Urinary bladder (tissue), 4 donors: ENCODE results near the gene PTK7. TPM values are rescaled to one million over a fixed set of nuclear protein-coding genes. Genes with fewer than 3 reads are reported as not detected.

ENCODE experiments used
- DNase-seq: peaks from one replicate; pipeline ENCODE4 v3.0.0-alpha.2; 2015; ENCODE audit errors: extremely low spot score
- H3K27ac ChIP-seq: one replicate; pipeline ENCODE4 v1.5.1; 2013; ENCODE audit warnings: low read depth, mild to moderate bottlenecking, moderate library complexity
- H3K36me3 ChIP-seq: one replicate; pipeline ENCODE4 v1.6.1; 2013; ENCODE audit warnings: mild to moderate bottlenecking, moderate library complexity; ENCODE audit not compliant: insufficient read depth
- H3K4me1 ChIP-seq: one replicate; pipeline ENCODE4 v1.6.1; 2013; ENCODE audit warnings: mild to moderate bottlenecking, moderate library complexity; ENCODE audit not compliant: insufficient read depth
- H3K4me3 ChIP-seq: one replicate; pipeline ENCODE4 v1.5.1; 2013; ENCODE audit warnings: low read depth, low read length
- WGBS: extraction: QIAGEN DNeasy Blood & Tissue Kit; methylation state at CpG from one replicate; pipeline ENCODE4 v1.1.7; 2013; 5-methylcytosine and 5-hydroxymethylcytosine counted together
- polyA plus RNA-seq: library from polyadenylated mRNA; stranded (reverse); fragments of 200-250 nt; gene quantifications from one replicate; pipeline ENCODE4 v1.2.3, GENCODE V29; 2013
- total RNA-seq: library from RNA; depleted of rRNA; stranded (reverse); fragments of >200 nt; gene quantifications from one replicate; pipeline ENCODE4 v1.2.3, GENCODE V29; 2014
- donor health status: healthy with polysubstance abuse.
- donor health status: healthy.

Gene PTK7
- total and polyA plus RNA-seq, 2 donors: 49.6 to 89.6 TPM

- no peak for DNase-seq
- Histone ChIP-seq H3K27ac (no peak overlapping the region), H3K4me1 (no peaks in the 10 kb centered on the region), H3K4me3 (no peak overlapping the region), H3K36me3 (no peaks in the 10 kb centered on the region)
- WGBS: 92% methylated on average over 9 of the region's 9 CpGs
Measured at GRCh38 chr6:43043310-43043709, 32.8 kb upstream of the PTK7 start.

GRCh38 chr6:43045371-43045930 lies 30.7 kb upstream of the PTK7 start:
- WGBS: 94% methylated on average over 11 of the region's 11 CpGs
- Histone ChIP-seq H3K36me3 (no peaks in the 10 kb centered on the region), H3K4me1 (no peaks in the 10 kb centered on the region), H3K27ac (no peak overlapping the region), H3K4me3 (no peak overlapping the region)
- DNase-seq: no peak

- H3K4me1 ChIP-seq: no peaks in the 10 kb centered on the region
- WGBS: 91% methylated on average over 7 of the region's 7 CpGs
- no peak overlapping the region for H3K4me3 ChIP-seq
- H3K27ac ChIP-seq: no peak overlapping the region
- no peaks in the 10 kb centered on the region for H3K36me3 ChIP-seq
- no peak for DNase-seq
Measured at GRCh38 chr6:43047998-43048397, 28.1 kb upstream of the PTK7 start.

GRCh38 chr6:43050981-43051380 lies 25.1 kb upstream of the PTK7 start:
- Histone ChIP-seq H3K4me3 (no peak overlapping the region), H3K4me1 (no peaks in the 10 kb centered on the region), H3K36me3 (no peaks in the 10 kb centered on the region), H3K27ac (no peak overlapping the region)
- DNase-seq: no peak
- 93% methylated on average over 17 of the region's 17 CpGs for WGBS

GRCh38 chr6:43052225-43052841 lies 23.8 kb upstream of the PTK7 start:
- Histone ChIP-seq H3K4me3 (no peak overlapping the region), H3K36me3 (no peaks in the 10 kb centered on the region), H3K4me1 (no peaks in the 10 kb centered on the region), H3K27ac (no peak overlapping the region)
- DNase-seq: no peak
- 79% methylated on average over 19 of the region's 19 CpGs for WGBS

- 16% methylated on average over 22 of the region's 22 CpGs for WGBS
Measured at GRCh38 chr6:43052842-43053544, 23.1 kb upstream of the PTK7 start.

GRCh38 chr6:43053545-43054205 lies 22.4 kb upstream of the PTK7 start, which contains the start of gene CUL7:
Gene CUL7, minus strand, starts transcription at chr6:43053851. Its CDS starts 1,063 bp downstream, at chr6:43052788.
- no peaks in the 10 kb centered on the region for H3K4me1 ChIP-seq
- no peaks in the 10 kb centered on the region for H3K36me3 ChIP-seq
- peak within 1 kb of the TSS; percentile 93 for H3K27ac ChIP-seq
- peak; percentile 89 for DNase-seq
- H3K4me3 ChIP-seq: peak within 1 kb of the TSS; percentile 82
- WGBS: 2% methylated on average over 45 of the region's 45 CpGs

More at GRCh38 chr6:43052842-43053544, 23.1 kb upstream of the PTK7 start:
- peak overlapping the region; percentile 82 for H3K4me3 ChIP-seq
- DNase-seq: no peak
- H3K36me3 ChIP-seq: no peaks in the 10 kb centered on the region
- H3K27ac ChIP-seq: peak overlapping the region; percentile 93
- H3K4me1 ChIP-seq: no peaks in the 10 kb centered on the region

GRCh38 chr6:43054206-43054943 lies 21.7 kb upstream of the PTK7 start:
- no peak for DNase-seq
- WGBS: 66% methylated on average over 17 of the region's 17 CpGs

GRCh38 chr6:43055966-43056365 lies 20.1 kb upstream of the PTK7 start:
- H3K36me3 ChIP-seq: no peaks in the 10 kb centered on the region
- 83% methylated on average over 8 of the region's 8 CpGs for WGBS
- H3K4me1 ChIP-seq: no peaks in the 10 kb centered on the region
- no peak for DNase-seq
- H3K4me3 ChIP-seq: no peak overlapping the region
- H3K27ac ChIP-seq: no peak overlapping the region

More at GRCh38 chr6:43054206-43054943, 21.7 kb upstream of the PTK7 start:
- Histone ChIP-seq H3K36me3 (no peaks in the 10 kb centered on the region), H3K27ac (peak overlapping the region; percentile 93), H3K4me1 (no peaks in the 10 kb centered on the region), H3K4me3 (peak overlapping the region; percentile 82)

- H3K4me1 ChIP-seq: no peaks in the 10 kb centered on the region
- 81% methylated on average over 1 of the region's 1 CpG for WGBS
Measured at GRCh38 chr6:43058531-43058930, 17.6 kb upstream of the PTK7 start.

GRCh38 chr6:43059168-43060033 lies 16.7 kb upstream of the PTK7 start, which contains the start of the genes KLC4 and MRPL2:
Gene KLC4, plus strand, starts transcription at chr6:43059631. Its CDS starts 1,705 bp downstream, at chr6:43061336.
Gene MRPL2, minus strand, starts transcription at chr6:43059434. Its CDS starts 53 bp downstream, at chr6:43059381.
- DNase-seq: peak; percentile 98
- peak within 1 kb of the TSS; percentile 91 for H3K27ac ChIP-seq
- under 1% methylated on average over 64 of the region's 64 CpGs for WGBS
- peak within 1 kb of the TSS; percentile 89 for H3K4me3 ChIP-seq
- H3K4me1 ChIP-seq: no peaks in the 10 kb centered on the region
- no peaks in the 10 kb centered on the region for H3K36me3 ChIP-seq

More at GRCh38 chr6:43058531-43058930, 17.6 kb upstream of the PTK7 start:
- Histone ChIP-seq H3K27ac (no peak overlapping the region), H3K36me3 (no peaks in the 10 kb centered on the region), H3K4me3 (peak overlapping the region; percentile 89)
- no peak for DNase-seq

GRCh38 chr6:43060034-43060754 lies 15.9 kb upstream of the PTK7 start:
- no peaks in the 10 kb centered on the region for H3K36me3 ChIP-seq
- WGBS: 11% methylated on average over 15 of the region's 15 CpGs

More at GRCh38 chr6:43060034-43060754, 15.9 kb upstream of the PTK7 start:
- no peak for DNase-seq
- H3K4me1 ChIP-seq: no peaks in the 10 kb centered on the region
- H3K27ac ChIP-seq: peak overlapping the region; percentile 84
- peak overlapping the region; percentile 65 for H3K4me3 ChIP-seq
